Measurements from ENCODE around the gene DYNLRB1. TPM values are rescaled to one million over a fixed set of nuclear protein-coding genes. Genes with fewer than 3 reads are reported as not detected.
"Not testable (repeated sequence)": the region's sequence is repeated elsewhere in the genome, so short reads cannot be mapped to it uniquely, and the experiment has no call there.

DYNLRB1 gene
- total RNA-seq: 30.6 and 60.1 TPM in 2 replicates

- peak; percentile 89 for DNase-seq (ENCODE audit: low read depth)
Measured at GRCh38 chr20:34516247-34517113, at the start of gene DYNLRB1. TSS of gene DYNLRB1 (plus strand) at chr20:34516422. CDS start at chr20:34516459, 37 bp downstream.

GRCh38 chr20:34468951-34469350 lies 47.3 kb upstream of the DYNLRB1 start:
- DNase-seq (ENCODE audit: low read depth): no peak

- DNase-seq (ENCODE audit: low read depth): peak; percentile 45
Measured at GRCh38 chr20:34472246-34472925, 43.8 kb upstream of the DYNLRB1 start.

- DNase-seq (ENCODE audit: low read depth): peak; percentile 12
Measured at GRCh38 chr20:34473262-34473883, 42.8 kb upstream of the DYNLRB1 start.

GRCh38 chr20:34475979-34476736 lies 40.1 kb upstream of the DYNLRB1 start:
- DNase-seq (ENCODE audit: low read depth): no peak

- no peak for DNase-seq (ENCODE audit: low read depth)
Measured at GRCh38 chr20:34479627-34480026, 36.6 kb upstream of the DYNLRB1 start.

GRCh38 chr20:34482154-34482553 lies 34.1 kb upstream of the DYNLRB1 start:
- DNase-seq (ENCODE audit: low read depth): not testable (repeated sequence)

- DNase-seq (ENCODE audit: low read depth): not testable (repeated sequence)
Measured at GRCh38 chr20:34483585-34484220, 32.5 kb upstream of the DYNLRB1 start.

GRCh38 chr20:34485068-34485634 lies 31.1 kb upstream of the DYNLRB1 start:
- no peak for DNase-seq (ENCODE audit: low read depth)

- no peak for DNase-seq (ENCODE audit: low read depth)
Measured at GRCh38 chr20:34491226-34491931, 24.8 kb upstream of the DYNLRB1 start.

- DNase-seq (ENCODE audit: low read depth): no peak
Measured at GRCh38 chr20:34491932-34492509, 24.2 kb upstream of the DYNLRB1 start.

GRCh38 chr20:34493646-34494045 lies 22.6 kb upstream of the DYNLRB1 start:
- DNase-seq (ENCODE audit: low read depth): no peak

GRCh38 chr20:34495307-34495706 lies 20.9 kb upstream of the DYNLRB1 start:
- no peak for DNase-seq (ENCODE audit: low read depth)

- no peak for DNase-seq (ENCODE audit: low read depth)
Measured at GRCh38 chr20:34495916-34496315, 20.3 kb upstream of the DYNLRB1 start.

GRCh38 chr20:34497596-34497995 lies 18.6 kb upstream of the DYNLRB1 start:
- not testable (repeated sequence) for DNase-seq (ENCODE audit: low read depth)

- DNase-seq (ENCODE audit: low read depth): no peak
Measured at GRCh38 chr20:34500823-34501222, 15.4 kb upstream of the DYNLRB1 start.

- no peak for DNase-seq (ENCODE audit: low read depth)
Measured at GRCh38 chr20:34506480-34506879, 9.7 kb upstream of the DYNLRB1 start.

GRCh38 chr20:34507702-34508413 lies 8.4 kb upstream of the DYNLRB1 start:
- DNase-seq (ENCODE audit: low read depth): no peak

- DNase-seq (ENCODE audit: low read depth): no peak
Measured at GRCh38 chr20:34510575-34510974, 5.6 kb upstream of the DYNLRB1 start.

Measured in renal cortical epithelial cell (primary cell).